ENCODE results near the gene ATP2A1.

ATP2A1 gene

GRCh38 chr16:28912558-28912957 is 34.3 kb downstream of the ATP2A1 start:
- TF ChIP-seq ARNTL (CRISPR knock-in tag; IDR thresholded peaks at IDR 0.05; ENCODE audit: borderline replicate concordance, low read depth) (no peak), ZC3H10 (CRISPR knock-in tag; IDR thresholded peaks at IDR 0.05) (no peak), ZFP3 (CRISPR knock-in tag; IDR thresholded peaks at IDR 0.05) (no peak), ZNF70 (CRISPR knock-in tag; IDR thresholded peaks at IDR 0.05) (no peak), PPARA (CRISPR knock-in tag; IDR thresholded peaks at IDR 0.05; ENCODE audit: borderline replicate concordance) (no peak), CSRNP3 (CRISPR knock-in tag; IDR thresholded peaks at IDR 0.05) (no peak), ISL1 (CRISPR knock-in tag; IDR thresholded peaks at IDR 0.05) (no peak), ZNF8 (CRISPR knock-in tag; IDR thresholded peaks at IDR 0.05) (no peak), BACH2 (CRISPR knock-in tag; IDR thresholded peaks at IDR 0.05; ENCODE audit: borderline replicate concordance) (no peak), GLIS3 (CRISPR knock-in tag; IDR thresholded peaks at IDR 0.05) (no peak), PATZ1 (CRISPR knock-in tag; IDR thresholded peaks at IDR 0.05; ENCODE audit: borderline replicate concordance) (no peak), ESRRG (CRISPR knock-in tag; IDR thresholded peaks at IDR 0.05) (no peak), SNAI2 (CRISPR knock-in tag; IDR thresholded peaks at IDR 0.05) (no peak)
- TF ChIP-seq, protein P1, sequence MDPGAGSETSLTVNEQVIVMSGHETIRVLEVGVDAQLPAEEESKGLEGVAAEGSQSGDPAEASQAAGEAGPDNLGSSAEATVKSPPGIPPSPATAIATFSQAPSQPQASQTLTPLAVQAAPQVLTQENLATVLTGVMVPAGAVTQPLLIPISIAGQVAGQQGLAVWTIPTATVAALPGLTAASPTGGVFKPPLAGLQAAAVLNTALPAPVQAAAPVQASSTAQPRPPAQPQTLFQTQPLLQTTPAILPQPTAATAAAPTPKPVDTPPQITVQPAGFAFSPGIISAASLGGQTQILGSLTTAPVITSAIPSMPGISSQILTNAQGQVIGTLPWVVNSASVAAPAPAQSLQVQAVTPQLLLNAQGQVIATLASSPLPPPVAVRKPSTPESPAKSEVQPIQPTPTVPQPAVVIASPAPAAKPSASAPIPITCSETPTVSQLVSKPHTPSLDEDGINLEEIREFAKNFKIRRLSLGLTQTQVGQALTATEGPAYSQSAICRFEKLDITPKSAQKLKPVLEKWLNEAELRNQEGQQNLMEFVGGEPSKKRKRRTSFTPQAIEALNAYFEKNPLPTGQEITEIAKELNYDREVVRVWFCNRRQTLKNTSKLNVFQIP (CRISPR knock-in tag; IDR thresholded peaks at IDR 0.05; ENCODE audit: borderline replicate concordance, low read depth) = no peak
- ATAC-seq = no peak

GRCh38 chr16:28913946-28914724 is 35.8 kb downstream of the ATP2A1 start:
- no peak for TF ChIP-seq TOX (CRISPR knock-in tag; IDR thresholded peaks at IDR 0.05; ENCODE audit: borderline replicate concordance)
- no peak for TF ChIP-seq ZNF70 (CRISPR knock-in tag; IDR thresholded peaks at IDR 0.05)
- no peak for TF ChIP-seq CSDC2 (CRISPR knock-in tag; IDR thresholded peaks at IDR 0.05)
- TF ChIP-seq, protein P1 (CRISPR knock-in tag; IDR thresholded peaks at IDR 0.05; ENCODE audit: borderline replicate concordance, low read depth) = no peak
- TF ChIP-seq ZC3H10 (CRISPR knock-in tag; IDR thresholded peaks at IDR 0.05) = no peak
- TF ChIP-seq GLIS3 (CRISPR knock-in tag; IDR thresholded peaks at IDR 0.05) = no peak
- TF ChIP-seq ZNF8 (CRISPR knock-in tag; IDR thresholded peaks at IDR 0.05) = no peak
- no peak for TF ChIP-seq OSR1 (CRISPR knock-in tag; IDR thresholded peaks at IDR 0.05)
- TF ChIP-seq ZFP3 (CRISPR knock-in tag; IDR thresholded peaks at IDR 0.05) = no peak
- no peak for TF ChIP-seq ISL1 (CRISPR knock-in tag; IDR thresholded peaks at IDR 0.05)
- no peak for TF ChIP-seq SNAI2 (CRISPR knock-in tag; IDR thresholded peaks at IDR 0.05)
- TF ChIP-seq, protein P2, sequence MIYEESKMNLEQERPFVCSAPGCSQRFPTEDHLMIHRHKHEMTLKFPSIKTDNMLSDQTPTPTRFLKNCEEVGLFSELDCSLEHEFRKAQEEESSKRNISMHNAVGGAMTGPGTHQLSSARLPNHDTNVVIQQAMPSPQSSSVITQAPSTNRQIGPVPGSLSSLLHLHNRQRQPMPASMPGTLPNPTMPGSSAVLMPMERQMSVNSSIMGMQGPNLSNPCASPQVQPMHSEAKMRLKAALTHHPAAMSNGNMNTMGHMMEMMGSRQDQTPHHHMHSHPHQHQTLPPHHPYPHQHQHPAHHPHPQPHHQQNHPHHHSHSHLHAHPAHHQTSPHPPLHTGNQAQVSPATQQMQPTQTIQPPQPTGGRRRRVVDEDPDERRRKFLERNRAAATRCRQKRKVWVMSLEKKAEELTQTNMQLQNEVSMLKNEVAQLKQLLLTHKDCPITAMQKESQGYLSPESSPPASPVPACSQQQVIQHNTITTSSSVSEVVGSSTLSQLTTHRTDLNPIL (CRISPR knock-in tag; IDR thresholded peaks at IDR 0.05; ENCODE audit: low read depth) = no peak
- TF ChIP-seq ZFP30 (CRISPR knock-in tag; IDR thresholded peaks at IDR 0.05) = no peak
- TF ChIP-seq, protein P3, sequence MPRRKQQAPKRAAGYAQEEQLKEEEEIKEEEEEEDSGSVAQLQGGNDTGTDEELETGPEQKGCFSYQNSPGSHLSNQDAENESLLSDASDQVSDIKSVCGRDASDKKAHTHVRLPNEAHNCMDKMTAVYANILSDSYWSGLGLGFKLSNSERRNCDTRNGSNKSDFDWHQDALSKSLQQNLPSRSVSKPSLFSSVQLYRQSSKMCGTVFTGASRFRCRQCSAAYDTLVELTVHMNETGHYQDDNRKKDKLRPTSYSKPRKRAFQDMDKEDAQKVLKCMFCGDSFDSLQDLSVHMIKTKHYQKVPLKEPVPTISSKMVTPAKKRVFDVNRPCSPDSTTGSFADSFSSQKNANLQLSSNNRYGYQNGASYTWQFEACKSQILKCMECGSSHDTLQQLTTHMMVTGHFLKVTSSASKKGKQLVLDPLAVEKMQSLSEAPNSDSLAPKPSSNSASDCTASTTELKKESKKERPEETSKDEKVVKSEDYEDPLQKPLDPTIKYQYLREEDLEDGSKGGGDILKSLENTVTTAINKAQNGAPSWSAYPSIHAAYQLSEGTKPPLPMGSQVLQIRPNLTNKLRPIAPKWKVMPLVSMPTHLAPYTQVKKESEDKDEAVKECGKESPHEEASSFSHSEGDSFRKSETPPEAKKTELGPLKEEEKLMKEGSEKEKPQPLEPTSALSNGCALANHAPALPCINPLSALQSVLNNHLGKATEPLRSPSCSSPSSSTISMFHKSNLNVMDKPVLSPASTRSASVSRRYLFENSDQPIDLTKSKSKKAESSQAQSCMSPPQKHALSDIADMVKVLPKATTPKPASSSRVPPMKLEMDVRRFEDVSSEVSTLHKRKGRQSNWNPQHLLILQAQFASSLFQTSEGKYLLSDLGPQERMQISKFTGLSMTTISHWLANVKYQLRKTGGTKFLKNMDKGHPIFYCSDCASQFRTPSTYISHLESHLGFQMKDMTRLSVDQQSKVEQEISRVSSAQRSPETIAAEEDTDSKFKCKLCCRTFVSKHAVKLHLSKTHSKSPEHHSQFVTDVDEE (CRISPR knock-in tag; IDR thresholded peaks at IDR 0.05) = no peak
- TF ChIP-seq TCF4 (CRISPR knock-in tag; IDR thresholded peaks at IDR 0.05; ENCODE audit: borderline replicate concordance) = no peak
- TF ChIP-seq BACH2 (CRISPR knock-in tag; IDR thresholded peaks at IDR 0.05; ENCODE audit: borderline replicate concordance) = no peak
- TF ChIP-seq ZNF565 (CRISPR knock-in tag; conservative IDR thresholded peaks at IDR 0.05; ENCODE audit: low read depth) = no peak
- ATAC-seq = no peak

All from SK-N-SH treated with all-trans-retinoic acid at 6 μM for 48 hours (cell line).